GM10847 (cell line): ENCODE data around the gene MCRS1.

ENCODE experiments used
- POLR2A ChIP-seq: IDR thresholded peaks from 2 replicates; pipeline ENCODE4 v1.6.1; 2011; ENCODE audit not compliant: insufficient read length; ENCODE audit errors: extremely low read depth

The MCRS1 gene

GRCh38 chr12:49540229-49541139 is 27.5 kb downstream of the MCRS1 start:
- TF ChIP-seq POLR2A, result no peak

- no peak for TF ChIP-seq POLR2A
Measured at GRCh38 chr12:49539406-49540228, 28.3 kb downstream of the MCRS1 start.

GRCh38 chr12:49538510-49539403 is 29.2 kb downstream of the MCRS1 start, which contains the start of gene KCNH3:
TSS of gene KCNH3 (plus strand) at chr12:49539030. CDS start at chr12:49539417, 387 bp downstream.
- TF ChIP-seq POLR2A, result no peak

- no peak for TF ChIP-seq POLR2A
Measured at GRCh38 chr12:49537752-49538509, 30.0 kb downstream of the MCRS1 start.

- no peak for TF ChIP-seq POLR2A
Measured at GRCh38 chr12:49537231-49537751, 30.7 kb downstream of the MCRS1 start.

- TF ChIP-seq POLR2A, result no peak
Measured at GRCh38 chr12:49536526-49537071, 31.3 kb downstream of the MCRS1 start.

- TF ChIP-seq POLR2A, result no peak
Measured at GRCh38 chr12:49535921-49536525, 31.9 kb downstream of the MCRS1 start.

GRCh38 chr12:49534731-49535278 is 33.1 kb downstream of the MCRS1 start:
- no peak for TF ChIP-seq POLR2A

GRCh38 chr12:49533331-49533730 is 34.6 kb downstream of the MCRS1 start:
- no peak for TF ChIP-seq POLR2A

- TF ChIP-seq POLR2A, result no peak
Measured at GRCh38 chr12:49531745-49532144, 36.2 kb downstream of the MCRS1 start.

GRCh38 chr12:49529414-49529813 is 38.5 kb downstream of the MCRS1 start:
- no peak for TF ChIP-seq POLR2A

- TF ChIP-seq POLR2A, result no peak
Measured at GRCh38 chr12:49527361-49528130, 40.4 kb downstream of the MCRS1 start.
